Breast epithelium (tissue), 4 donors: ENCODE results near the gene MAP6D1. TPM values are rescaled to one million over a fixed set of nuclear protein-coding genes. Genes with fewer than 3 reads are reported as not detected.
"Not testable (repeated sequence)": the region's sequence is repeated elsewhere in the genome, so short reads cannot be mapped to it uniquely, and the experiment has no call there.

Experiments
- DNase-seq, 2 donors: peaks; one replicate each; pipeline ENCODE4 v3.0.0-alpha.2; 2019; ENCODE audit warnings: low spot score in 2 of 2
- H3K27ac ChIP-seq, 2 donors: fragments of 200-600 bp; sonication (generic) in 1 of 2; one replicate each; pipeline ENCODE4 v1.5.1; 2016 to 2019; ENCODE audit warnings: mild to moderate bottlenecking in 1 of 2
- H3K27me3 ChIP-seq, 2 donors: fragments of 200-600 bp; sonication (generic) in 1 of 2; one replicate each; pipeline versions ENCODE4 v1.5.1 to v1.6.0; 2017 to 2019; ENCODE audit warnings: control low read depth in 1 of 2, mild to moderate bottlenecking in 1 of 2
- H3K36me3 ChIP-seq: fragments of 200-600 bp; one replicate; pipeline ENCODE4 v1.5.1; 2019
- H3K4me1 ChIP-seq, 2 donors: fragments of 200-600 bp; sonication (generic); one replicate each; pipeline ENCODE4 v1.5.1; 2016 to 2019; ENCODE audit warnings: control low read depth in 1 of 2
- H3K4me3 ChIP-seq, 3 donors: fragments of 200-600 bp; sonication (generic); 1 replicate in 2 of 3; 2 replicates in 1 of 3; pipeline ENCODE4 v1.5.1; 2016 to 2019; ENCODE audit warnings: mild to moderate bottlenecking in 3 of 3, moderate library complexity in 2 of 3
- H3K9me3 ChIP-seq, 2 donors: fragments of 200-600 bp; sonication (generic) in 1 of 2; one replicate each; pipeline ENCODE4 v1.5.1; 2016 to 2019; ENCODE audit warnings: control low read depth in 1 of 2
- POLR2A ChIP-seq: fragments of 450-650 bp; IDR thresholded peaks from one replicate; pipeline ENCODE4 v1.6.1; 2016; ENCODE audit warnings: antibody characterized with exemption, mild to moderate bottlenecking, moderate library complexity
- POLR2AphosphoS5 ChIP-seq, 3 donors: sonication (generic); formaldehyde crosslinking; IDR thresholded peaks; one replicate each; pipeline ENCODE4 v1.6.1; 2017; ENCODE audit warnings: antibody characterized with exemption in 3 of 3
- intact Hi-C: fragments of 100-400 bp; cut with DNase I; formaldehyde crosslinking; loops from one replicate; pipeline ENCODE4 v1.15.1; 2023; ENCODE audit warnings: low total_unique reads
- total RNA-seq, 3 donors: library from RNA; depleted of rRNA; stranded (reverse); fragments of >200 nt; gene quantifications; one replicate each; pipeline ENCODE4 v1.1.0, GENCODE V29; 2016
- TF ChIP-seq, protein P1 (sequence below), 3 donors: fragments of 450-650 bp; IDR thresholded peaks; one replicate each; pipeline ENCODE4 v1.5.1; 2016 to 2017; ENCODE audit warnings: antibody characterized with exemption in 3 of 3, mild to moderate bottlenecking in 3 of 3, moderate library complexity in 3 of 3

Gene MAP6D1
- total RNA-seq, 3 donors from 2014 or later = 0.33 to 2.1 (median 1.8) TPM

DNA sequence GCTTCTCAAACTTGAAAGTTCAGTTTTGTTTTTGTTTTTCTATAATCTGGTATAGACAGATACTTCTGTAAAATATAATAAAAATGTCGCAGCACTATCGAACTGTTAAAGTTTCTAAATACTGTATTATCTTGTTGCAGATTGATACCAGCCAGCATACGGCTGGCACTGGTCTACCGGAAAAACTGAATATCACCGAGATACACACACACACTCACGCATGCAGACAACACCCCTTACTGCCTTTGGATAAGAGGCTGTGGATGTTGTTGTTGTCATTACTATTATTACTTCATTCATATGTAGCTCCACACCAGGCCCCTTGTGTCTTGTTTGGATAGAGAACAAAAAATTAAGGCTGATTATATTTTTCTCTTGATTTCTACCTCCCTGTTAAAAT, 32.4 kb downstream of the MAP6D1 start:
- Histone ChIP-seq H3K27me3 (no peaks in the 10 kb centered on the region), H3K36me3 (peaks cover 3% of the 10 kb centered on the region)

DNA sequence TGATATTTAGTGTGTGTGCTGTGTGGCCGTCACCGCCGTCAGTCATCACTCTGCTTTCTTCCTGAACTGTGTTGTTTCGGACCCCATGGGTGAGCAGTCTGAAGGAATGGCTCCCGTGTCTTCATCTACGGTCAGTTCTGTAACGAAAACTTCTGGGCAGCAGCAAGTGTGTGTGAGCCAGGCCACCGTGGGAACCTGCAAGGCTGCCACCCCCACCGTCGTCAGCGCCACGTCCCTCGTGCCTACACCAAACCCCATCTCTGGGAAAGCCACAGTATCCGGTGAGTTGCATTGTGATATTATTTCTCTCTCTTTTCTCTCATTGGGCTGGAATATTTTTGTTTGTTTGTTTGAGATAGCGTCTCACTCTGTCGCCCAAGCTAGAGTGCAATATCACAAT, 34.7 kb downstream of the MAP6D1 start:
- Histone ChIP-seq H3K4me3 (no peak overlapping the region), H3K36me3 (no peaks in the 10 kb centered on the region), H3K27me3 (no peaks in the 10 kb centered on the region), H3K27ac (no peak overlapping the region), H3K9me3 (no peaks in the 10 kb centered on the region), H3K4me1 (no peaks in the 10 kb centered on the region)
- no peak for DNase-seq
- TF ChIP-seq POLR2AphosphoS5 (IDR thresholded peaks at IDR 0.05) = no peak
- TF ChIP-seq POLR2A = no peak
- intact Hi-C loops = loop anchor here (5.0 kb wide), 1 partner anchor 813 kb away; no protein-coding TSS in a partner anchor

More for the DNA sequence above, 32.4 kb downstream of the MAP6D1 start:
- H3K9me3 ChIP-seq = no peaks in the 10 kb centered on the region
- no peak for TF ChIP-seq POLR2A
- TF ChIP-seq, protein P1, sequence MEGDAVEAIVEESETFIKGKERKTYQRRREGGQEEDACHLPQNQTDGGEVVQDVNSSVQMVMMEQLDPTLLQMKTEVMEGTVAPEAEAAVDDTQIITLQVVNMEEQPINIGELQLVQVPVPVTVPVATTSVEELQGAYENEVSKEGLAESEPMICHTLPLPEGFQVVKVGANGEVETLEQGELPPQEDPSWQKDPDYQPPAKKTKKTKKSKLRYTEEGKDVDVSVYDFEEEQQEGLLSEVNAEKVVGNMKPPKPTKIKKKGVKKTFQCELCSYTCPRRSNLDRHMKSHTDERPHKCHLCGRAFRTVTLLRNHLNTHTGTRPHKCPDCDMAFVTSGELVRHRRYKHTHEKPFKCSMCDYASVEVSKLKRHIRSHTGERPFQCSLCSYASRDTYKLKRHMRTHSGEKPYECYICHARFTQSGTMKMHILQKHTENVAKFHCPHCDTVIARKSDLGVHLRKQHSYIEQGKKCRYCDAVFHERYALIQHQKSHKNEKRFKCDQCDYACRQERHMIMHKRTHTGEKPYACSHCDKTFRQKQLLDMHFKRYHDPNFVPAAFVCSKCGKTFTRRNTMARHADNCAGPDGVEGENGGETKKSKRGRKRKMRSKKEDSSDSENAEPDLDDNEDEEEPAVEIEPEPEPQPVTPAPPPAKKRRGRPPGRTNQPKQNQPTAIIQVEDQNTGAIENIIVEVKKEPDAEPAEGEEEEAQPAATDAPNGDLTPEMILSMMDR (IDR thresholded peaks at IDR 0.05) = no peak
- no peak for TF ChIP-seq POLR2AphosphoS5 (IDR thresholded peaks at IDR 0.05)
- no peak overlapping the region for H3K4me3 ChIP-seq
- DNase-seq = no peak
- no peaks in the 10 kb centered on the region for H3K4me1 ChIP-seq
- intact Hi-C loops = loop anchor here (5.0 kb wide), 1 partner anchor 816 kb away; no protein-coding TSS in a partner anchor
- no peak overlapping the region for H3K27ac ChIP-seq

DNA sequence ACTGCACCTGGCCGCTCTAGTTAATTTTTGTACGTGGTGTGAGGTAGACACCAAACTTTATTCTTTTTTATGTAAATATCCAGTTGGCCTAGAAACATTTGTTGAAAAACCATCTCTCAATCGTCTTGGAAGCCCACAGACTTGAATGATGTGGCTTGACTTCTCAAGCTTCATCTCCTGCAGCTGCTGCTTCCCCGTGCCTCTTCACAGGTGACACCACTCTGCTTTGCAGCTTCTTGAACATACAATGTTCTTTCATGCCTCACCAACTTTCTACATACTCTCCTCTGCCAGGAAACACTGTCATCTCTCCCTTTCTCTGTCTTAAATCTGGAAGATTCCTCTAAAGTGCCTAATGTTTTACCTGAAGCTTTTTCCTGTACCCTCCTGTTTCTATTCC, 35.6 kb downstream of the MAP6D1 start:
- intact Hi-C loops = loop anchor here (5.0 kb wide), 2 partner anchors 702 to 813 kb away; no protein-coding TSS in a partner anchor

DNA sequence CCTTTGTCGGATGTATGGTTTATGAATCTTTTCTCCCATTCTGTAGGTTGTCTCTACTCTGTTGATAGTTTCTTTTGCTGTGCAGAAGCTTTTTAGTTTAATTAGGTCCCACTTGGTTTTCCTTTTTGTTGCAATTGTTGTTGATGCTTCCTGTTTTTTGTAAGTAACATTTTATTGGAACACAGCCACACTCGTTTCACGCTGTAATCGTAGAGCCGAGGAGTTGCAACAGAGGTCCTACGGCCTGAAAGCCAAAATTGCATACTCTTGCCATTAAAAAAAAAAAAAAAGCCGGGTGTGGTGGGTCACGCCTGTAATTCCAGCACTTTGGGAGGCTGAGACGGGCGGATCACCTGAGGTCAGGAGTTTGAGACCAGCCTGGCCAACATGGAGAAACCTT, 40.9 kb downstream of the MAP6D1 start:
- H3K4me3 ChIP-seq, H3K36me3 ChIP-seq, DNase-seq, H3K27ac ChIP-seq, intact Hi-C loops, H3K27me3 ChIP-seq, H3K9me3 ChIP-seq, H3K4me1 ChIP-seq: not testable (repeated sequence)

More for the DNA sequence above, 35.6 kb downstream of the MAP6D1 start:
- H3K4me3 ChIP-seq = no peak overlapping the region
- no peak for TF ChIP-seq POLR2AphosphoS5 (IDR thresholded peaks at IDR 0.05)
- TF ChIP-seq, protein P1 (IDR thresholded peaks at IDR 0.05) = no peak
- no peak for TF ChIP-seq POLR2A
- H3K36me3 ChIP-seq = no peaks in the 10 kb centered on the region
- no peaks in the 10 kb centered on the region for H3K27me3 ChIP-seq
- no peak overlapping the region for H3K27ac ChIP-seq
- no peaks in the 10 kb centered on the region for H3K9me3 ChIP-seq
- no peak for DNase-seq
- no peaks in the 10 kb centered on the region for H3K4me1 ChIP-seq

DNA sequence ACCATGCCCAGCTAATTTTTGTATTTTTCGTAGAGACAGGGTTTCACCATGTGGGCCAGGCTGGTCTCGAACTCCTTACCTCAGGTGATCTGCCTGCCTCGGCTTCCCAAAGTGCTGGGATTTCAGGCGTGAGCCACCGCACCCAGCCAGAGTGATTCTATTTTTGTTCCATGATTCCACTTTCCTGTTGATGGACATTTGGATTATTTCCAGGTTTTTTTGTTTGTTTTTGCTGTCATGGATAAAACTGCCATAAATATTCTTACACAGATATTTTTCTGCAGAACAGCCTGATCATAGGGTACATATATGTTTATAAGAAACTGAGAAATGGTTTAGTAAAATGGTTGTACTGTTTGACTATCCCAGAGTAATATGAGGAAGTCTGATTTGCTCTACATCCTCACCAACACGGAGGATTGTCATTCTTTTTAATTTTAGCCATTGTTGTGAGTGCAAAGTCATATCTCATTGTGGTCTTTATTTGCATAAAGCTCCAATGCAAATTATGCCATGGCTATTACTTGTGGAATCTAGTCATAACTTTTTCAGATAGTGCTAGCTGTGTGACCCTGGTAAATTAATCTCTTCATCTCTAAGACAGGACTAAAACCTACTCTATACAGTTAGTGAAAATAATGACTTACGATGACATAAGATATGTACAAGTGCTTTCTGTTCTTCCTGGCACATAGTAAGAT, 42.7 kb downstream of the MAP6D1 start:
- Histone ChIP-seq H3K9me3 (no peaks in the 10 kb centered on the region), H3K4me1 (no peaks in the 10 kb centered on the region), H3K27ac (no peak overlapping the region), H3K4me3 (no peak overlapping the region), H3K27me3 (no peaks in the 10 kb centered on the region), H3K36me3 (no peaks in the 10 kb centered on the region)
- no peak for TF ChIP-seq POLR2AphosphoS5 (IDR thresholded peaks at IDR 0.05)
- TF ChIP-seq POLR2A = no peak
- TF ChIP-seq, protein P1 (IDR thresholded peaks at IDR 0.05) = no peak
- DNase-seq = no peak
- intact Hi-C loops = no loop called here

DNA sequence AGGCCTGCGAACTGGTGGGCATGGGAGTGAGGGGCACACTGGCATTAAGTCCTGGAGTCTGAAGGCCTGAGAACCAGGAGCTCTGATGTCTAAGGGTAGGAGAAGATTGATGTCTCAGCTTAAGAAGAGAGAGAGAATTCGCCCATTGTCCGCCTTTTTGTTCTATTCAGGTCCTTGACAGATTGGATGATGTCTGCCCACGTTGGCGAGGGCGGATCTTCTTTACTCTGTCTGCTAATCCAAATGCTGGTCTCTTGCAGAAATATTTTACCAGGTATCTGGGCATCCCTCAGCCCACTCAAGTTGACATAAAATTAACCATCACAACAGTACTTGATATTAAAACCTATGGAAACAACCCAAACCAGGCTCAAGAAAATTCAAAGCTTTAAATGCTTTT, 44.1 kb downstream of the MAP6D1 start:
- DNase-seq = no peak
- intact Hi-C loops = no loop called here
- Histone ChIP-seq H3K27me3 (no peaks in the 10 kb centered on the region), H3K4me3 (no peak overlapping the region), H3K9me3 (no peaks in the 10 kb centered on the region), H3K36me3 (no peaks in the 10 kb centered on the region), H3K27ac (no peak overlapping the region), H3K4me1 (no peaks in the 10 kb centered on the region)
- TF ChIP-seq POLR2A = no peak
- TF ChIP-seq POLR2AphosphoS5 (IDR thresholded peaks at IDR 0.05) = no peak
- TF ChIP-seq, protein P1 (IDR thresholded peaks at IDR 0.05) = no peak
